ENCODE data around the gene GRIP1.

GRIP1 gene

DNA sequence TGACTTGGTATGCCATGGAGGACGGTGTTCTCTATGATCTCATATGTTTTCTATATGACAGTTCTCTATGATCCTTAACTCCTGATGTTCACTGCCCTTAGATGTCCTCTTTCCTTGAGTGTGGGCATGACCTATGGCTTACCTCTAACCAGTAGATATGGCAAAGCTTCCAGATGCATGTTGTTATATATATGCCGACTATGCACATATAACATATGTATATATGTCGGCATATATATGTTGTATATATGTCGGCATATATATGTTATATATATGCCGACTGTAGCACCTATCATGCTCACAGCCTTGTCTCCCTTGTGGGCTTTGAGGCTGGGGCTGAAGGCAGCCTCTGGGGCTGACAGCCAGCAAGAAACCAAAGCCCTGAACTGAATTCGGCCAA lies 106.0 kb downstream of the GRIP1 start:
- Histone ChIP-seq H2AK5ac (ENCODE audit: low read length) (no peak overlapping the region), H4K12ac (ENCODE audit: low read depth, low read length) (no peak overlapping the region), H3K79me2 (ENCODE audit: control insufficient read depth, insufficient read depth, low read length, poor library complexity) (no peaks in the 10 kb centered on the region), H2BK120ac (ENCODE audit: insufficient read depth, low read length, poor library complexity) (no peak overlapping the region), H2BK5ac (ENCODE audit: low read depth, low read length, poor library complexity) (no peak overlapping the region), H3K14ac (ENCODE audit: low read length) (no peak overlapping the region), H4K8ac (ENCODE audit: low read depth, low read length) (no peak overlapping the region), H3K4me2 (ENCODE audit: low read length) (no peak overlapping the region), H2BK12ac (ENCODE audit: low read length) (no peak overlapping the region), H3K36me3 (ENCODE audit: control insufficient read depth in 1 of 2, insufficient read depth in 2 of 2, low read length in 2 of 2) (no peaks in the 10 kb centered on the region), H3K79me1 (ENCODE audit: low read length) (no peaks in the 10 kb centered on the region), H3K4me3 (ENCODE audit: low read depth, low read length) (no peak overlapping the region), H3K23ac (ENCODE audit: low read length) (no peak overlapping the region), H3K9me3 (ENCODE audit: insufficient read depth, low read depth, low read length) (no peaks in the 10 kb centered on the region), H3K4me1 (ENCODE audit: control insufficient read depth in 1 of 2, insufficient read depth in 2 of 2, low read length in 2 of 2) (no peaks in the 10 kb centered on the region), H3K27ac (ENCODE audit: low read depth, low read length) (no peak overlapping the region), H4K91ac (ENCODE audit: low read depth, low read length) (no peak overlapping the region), H3K9ac (ENCODE audit: low read length) (no peak overlapping the region), H3K18ac (ENCODE audit: low read length) (no peak overlapping the region), H3K27me3 (ENCODE audit: insufficient read depth, low read length) (no peaks in the 10 kb centered on the region), H2AFZ (ENCODE audit: insufficient read depth, low read length, poor library complexity) (no peak overlapping the region), H3K4ac (ENCODE audit: low read depth, low read length) (no peak overlapping the region)
- no peak for DNase-seq
- WGBS (ENCODE audit: extremely low coverage, insufficient coverage, insufficient read length): no CpG with 5 or more reads among the region's 6 CpGs

DNA sequence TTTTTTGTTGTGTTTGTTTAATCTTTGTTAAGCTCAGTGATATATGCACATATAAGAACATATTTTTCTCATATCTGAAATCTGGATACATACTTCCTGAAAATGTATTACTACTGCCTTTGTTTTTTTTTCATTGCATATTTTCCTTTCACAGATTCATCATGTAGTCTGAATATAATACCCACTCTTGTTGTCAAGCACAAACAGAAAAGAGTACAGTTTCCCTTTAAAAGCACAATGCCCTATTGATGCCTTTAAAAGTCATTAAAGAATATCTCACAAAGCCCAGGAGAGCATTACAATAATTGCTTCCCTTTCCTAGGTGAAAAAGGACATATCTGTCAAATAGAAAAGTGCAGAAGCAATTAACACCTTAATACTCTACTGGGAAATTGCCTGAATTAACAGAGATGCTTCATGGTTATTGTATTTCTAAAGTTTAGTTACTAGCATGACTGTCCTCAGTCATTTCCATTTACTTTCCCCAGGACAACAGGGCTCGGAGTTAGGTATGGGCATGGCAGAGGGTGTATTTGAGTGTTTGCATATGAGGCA lies 107.4 kb downstream of the GRIP1 start:
- Histone ChIP-seq H2BK120ac (ENCODE audit: insufficient read depth, low read length, poor library complexity) (no peak overlapping the region), H3K27ac (ENCODE audit: low read depth, low read length) (no peak overlapping the region), H3K4me3 (ENCODE audit: low read depth, low read length) (no peak overlapping the region), H2AK5ac (ENCODE audit: low read length) (no peak overlapping the region), H2BK12ac (ENCODE audit: low read length) (no peak overlapping the region), H3K4ac (ENCODE audit: low read depth, low read length) (no peak overlapping the region), H3K4me1 (ENCODE audit: control insufficient read depth in 1 of 2, insufficient read depth in 2 of 2, low read length in 2 of 2) (no peaks in the 10 kb centered on the region), H3K36me3 (ENCODE audit: control insufficient read depth in 1 of 2, insufficient read depth in 2 of 2, low read length in 2 of 2) (no peaks in the 10 kb centered on the region), H3K9me3 (ENCODE audit: insufficient read depth, low read depth, low read length) (no peaks in the 10 kb centered on the region), H3K14ac (ENCODE audit: low read length) (no peak overlapping the region), H3K4me2 (ENCODE audit: low read length) (no peak overlapping the region), H4K12ac (ENCODE audit: low read depth, low read length) (no peak overlapping the region), H3K23ac (ENCODE audit: low read length) (no peak overlapping the region), H3K79me1 (ENCODE audit: low read length) (no peaks in the 10 kb centered on the region), H3K79me2 (ENCODE audit: control insufficient read depth, insufficient read depth, low read length, poor library complexity) (no peaks in the 10 kb centered on the region), H4K91ac (ENCODE audit: low read depth, low read length) (no peak overlapping the region), H3K27me3 (ENCODE audit: insufficient read depth, low read length) (no peaks in the 10 kb centered on the region), H2AFZ (ENCODE audit: insufficient read depth, low read length, poor library complexity) (no peak overlapping the region), H3K9ac (ENCODE audit: low read length) (no peak overlapping the region), H2BK5ac (ENCODE audit: low read depth, low read length, poor library complexity) (no peak overlapping the region), H3K18ac (ENCODE audit: low read length) (no peak overlapping the region), H4K8ac (ENCODE audit: low read depth, low read length) (no peak overlapping the region)
- DNase-seq: no peak
- no CpG with 5 or more reads among the region's 1 CpG for WGBS (ENCODE audit: extremely low coverage, insufficient coverage, insufficient read length)

DNA sequence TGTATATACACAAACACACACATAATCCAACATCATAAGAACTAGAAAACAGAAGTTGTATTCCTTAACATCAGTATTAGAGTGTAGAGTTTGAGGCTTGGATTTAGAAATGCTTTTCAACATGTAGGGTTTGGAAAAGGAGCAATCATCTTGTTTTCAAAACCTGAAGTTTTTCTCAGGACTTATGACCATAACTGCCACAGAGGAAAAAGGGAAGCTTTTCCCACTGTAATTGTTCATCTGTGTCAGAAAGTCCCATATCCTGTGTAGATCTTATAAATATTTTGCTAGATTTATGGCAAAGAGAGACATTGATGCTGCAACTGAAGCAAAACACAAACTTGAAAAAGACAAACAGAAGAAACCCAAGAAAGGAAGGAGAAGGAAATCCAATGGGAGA lies 115.7 kb downstream of the GRIP1 start:
- Histone ChIP-seq H2BK120ac (ENCODE audit: insufficient read depth, low read length, poor library complexity) (no peak overlapping the region), H3K4ac (ENCODE audit: low read depth, low read length) (no peak overlapping the region), H4K12ac (ENCODE audit: low read depth, low read length) (no peak overlapping the region), H2BK12ac (ENCODE audit: low read length) (no peak overlapping the region), H3K27ac (ENCODE audit: low read depth, low read length) (no peak overlapping the region), H4K91ac (ENCODE audit: low read depth, low read length) (no peak overlapping the region), H3K18ac (ENCODE audit: low read length) (no peak overlapping the region), H3K14ac (ENCODE audit: low read length) (no peak overlapping the region), H3K9ac (ENCODE audit: low read length) (no peak overlapping the region), H3K4me2 (ENCODE audit: low read length) (no peak overlapping the region), H4K8ac (ENCODE audit: low read depth, low read length) (no peak overlapping the region), H2AK5ac (ENCODE audit: low read length) (no peak overlapping the region), H3K23ac (ENCODE audit: low read length) (no peak overlapping the region), H3K79me2 (ENCODE audit: control insufficient read depth, insufficient read depth, low read length, poor library complexity) (no peaks in the 10 kb centered on the region), H3K4me3 (ENCODE audit: low read depth, low read length) (no peak overlapping the region), H2BK5ac (ENCODE audit: low read depth, low read length, poor library complexity) (no peak overlapping the region), H3K4me1 (ENCODE audit: control insufficient read depth in 1 of 2, insufficient read depth in 2 of 2, low read length in 2 of 2) (no peaks in the 10 kb centered on the region), H3K79me1 (ENCODE audit: low read length) (no peaks in the 10 kb centered on the region), H2AFZ (ENCODE audit: insufficient read depth, low read length, poor library complexity) (no peak overlapping the region), H3K27me3 (ENCODE audit: insufficient read depth, low read length) (no peaks in the 10 kb centered on the region), H3K9me3 (ENCODE audit: insufficient read depth, low read depth, low read length) (no peaks in the 10 kb centered on the region), H3K36me3 (ENCODE audit: control insufficient read depth in 1 of 2, insufficient read depth in 2 of 2, low read length in 2 of 2) (no peaks in the 10 kb centered on the region)
- DNase-seq: no peak

DNA sequence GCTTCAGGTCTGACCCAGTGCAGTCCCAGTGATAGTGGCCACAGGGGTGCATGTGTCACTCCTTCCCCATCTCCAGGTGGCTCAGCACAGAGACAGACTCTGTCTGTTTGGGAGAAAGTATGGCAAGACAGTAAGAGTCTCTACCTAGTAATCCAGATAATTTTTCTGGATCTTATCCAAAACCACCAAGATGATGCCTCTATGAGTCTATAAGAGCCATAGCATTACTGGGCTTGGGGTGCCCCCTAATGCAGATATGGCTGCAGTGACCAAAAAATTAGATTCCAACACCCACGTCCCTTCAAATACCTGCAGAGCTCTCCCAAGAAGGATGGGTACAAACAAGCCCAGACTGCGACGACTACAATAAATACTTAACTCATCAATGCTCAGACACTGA lies 123.8 kb downstream of the GRIP1 start:
- no CpG with 5 or more reads among the region's 3 CpGs for whole genome bisulfite sequencing (ENCODE audit: extremely low coverage, insufficient coverage, insufficient read length)
- no peak overlapping the region for H2BK5ac ChIP-seq (ENCODE audit: low read depth, low read length, poor library complexity)
- H3K23ac ChIP-seq (ENCODE audit: low read length): no peak overlapping the region
- no peak overlapping the region for H2BK120ac ChIP-seq (ENCODE audit: insufficient read depth, low read length, poor library complexity)
- H3K9me3 ChIP-seq (ENCODE audit: insufficient read depth, low read depth, low read length): no peaks in the 10 kb centered on the region
- no peak overlapping the region for H3K27ac ChIP-seq (ENCODE audit: low read depth, low read length)
- H3K4me3 ChIP-seq (ENCODE audit: low read depth, low read length): no peak overlapping the region
- no peak overlapping the region for H4K91ac ChIP-seq (ENCODE audit: low read depth, low read length)
- no peak overlapping the region for H4K12ac ChIP-seq (ENCODE audit: low read depth, low read length)
- no peaks in the 10 kb centered on the region for H3K79me1 ChIP-seq (ENCODE audit: low read length)
- H3K4ac ChIP-seq (ENCODE audit: low read depth, low read length): no peak overlapping the region
- H3K4me1 ChIP-seq (ENCODE audit: control insufficient read depth in 1 of 2, insufficient read depth in 2 of 2, low read length in 2 of 2): no peaks in the 10 kb centered on the region
- H3K79me2 ChIP-seq (ENCODE audit: control insufficient read depth, insufficient read depth, low read length, poor library complexity): no peaks in the 10 kb centered on the region
- no peaks in the 10 kb centered on the region for H3K36me3 ChIP-seq (ENCODE audit: control insufficient read depth in 1 of 2, insufficient read depth in 2 of 2, low read length in 2 of 2)
- H2AFZ ChIP-seq (ENCODE audit: insufficient read depth, low read length, poor library complexity): no peak overlapping the region
- no peak overlapping the region for H2AK5ac ChIP-seq (ENCODE audit: low read length)
- H3K4me2 ChIP-seq (ENCODE audit: low read length): no peak overlapping the region
- no peak overlapping the region for H3K18ac ChIP-seq (ENCODE audit: low read length)
- no peak overlapping the region for H4K8ac ChIP-seq (ENCODE audit: low read depth, low read length)
- DNase-seq: no peak
- H3K9ac ChIP-seq (ENCODE audit: low read length): no peak overlapping the region
- H2BK12ac ChIP-seq (ENCODE audit: low read length): no peak overlapping the region
- no peak overlapping the region for H3K14ac ChIP-seq (ENCODE audit: low read length)
- H3K27me3 ChIP-seq (ENCODE audit: insufficient read depth, low read length): no peaks in the 10 kb centered on the region

Data from trophoblast cell (in vitro differentiated cells and primary cell).